K562 (cell line): ENCODE data around the gene MPRIP. TPM values are rescaled to one million over a fixed set of nuclear protein-coding genes. Genes with fewer than 3 reads are reported as not detected.

Experiments used
- CCNT2 ChIP-seq: IDR thresholded peaks from 2 replicates; pipeline ENCODE4 v1.6.1; 2011; ENCODE audit warnings: borderline replicate concordance, low read depth, mild to moderate bottlenecking, moderate library complexity, mixed read lengths, low read length; ENCODE audit not compliant: insufficient read length; ENCODE audit errors: extremely low read depth
- CSDE1 ChIP-seq, 2 experiments: fragments of 450-650 bp; IDR thresholded peaks; 2 replicates each; pipeline ENCODE4 v1.6.1; 2016; ENCODE audit warnings: mild to moderate bottlenecking in 1 of 2
- EP400 ChIP-seq: fragments of 450-650 bp; IDR thresholded peaks from 2 replicates; pipeline ENCODE4 v1.6.1; 2017; ENCODE audit warnings: antibody characterized with exemption, mild to moderate bottlenecking, moderate library complexity
- FIP1L1 ChIP-seq: fragments of 200-400 bp; formaldehyde crosslinking; IDR thresholded peaks from 2 replicates; pipeline ENCODE4 v1.6.1; 2018; ENCODE audit warnings: mild to moderate bottlenecking, low read depth, low read length; ENCODE audit not compliant: poor library complexity, severe bottlenecking
- MED1 ChIP-seq: sonication (generic); formaldehyde crosslinking; IDR thresholded peaks from 2 replicates; pipeline ENCODE4 v1.8.1; 2023; ENCODE audit warnings: missing genetic modification reagents, borderline replicate concordance
- PCBP1 ChIP-seq: fragments of 200-400 bp; formaldehyde crosslinking; IDR thresholded peaks from 2 replicates; pipeline ENCODE4 v1.6.1; 2018; ENCODE audit warnings: mild to moderate bottlenecking, low read depth, low read length; ENCODE audit not compliant: poor library complexity, severe bottlenecking
- PHF8 ChIP-seq: fragments of 200-600 bp; sonication (generic); IDR thresholded peaks from 2 replicates; pipeline ENCODE4 v1.6.1; 2012; ENCODE audit warnings: mixed run types, mild to moderate bottlenecking, inconsistent platforms, low read length, moderate library complexity, borderline replicate concordance
- SMAD1 ChIP-seq: fragments of 150-350 bp; IDR thresholded peaks from 2 replicates; pipeline ENCODE4 v1.6.1; 2014; ENCODE audit warnings: low read length, low read depth; ENCODE audit not compliant: partially characterized antibody
- UBTF ChIP-seq, 2 experiments: IDR thresholded peaks; 2 replicates each; pipeline ENCODE4 v1.6.1; 2012; ENCODE audit warnings: improper control_type of control experiment in 2 of 2, low read depth in 2 of 2, low read length in 2 of 2, borderline replicate concordance in 1 of 2
- ZBTB40 ChIP-seq, 2 experiments: fragments of 450-650 bp in 1 of 2; sonication (generic) in 1 of 2; formaldehyde crosslinking in 1 of 2; IDR thresholded peaks; 2 replicates each; pipeline versions ENCODE4 v1.7.1 to v1.9.0; 2016 to 2022; ENCODE audit warnings: inconsistent platforms in 1 of 2, mild to moderate bottlenecking in 1 of 2, missing genetic modification reagents in 1 of 2
- ZNF384 ChIP-seq: IDR thresholded peaks from 2 replicates; pipeline ENCODE4 v1.6.1; 2012; ENCODE audit warnings: low read depth, low read length, improper control_type of control experiment
- polyA plus RNA-seq, 8 experiments: library from polyadenylated mRNA; depleted of rRNA in 4 of 8; stranded (reverse) in 5 of 8; unstranded in 3 of 8; fragments of >200 nt; fragmentation: Nextera tagmentation in 2 of 8; fragmentation: Illumina TruSeq in 1 of 8; extraction: Ambion mirVana in 2 of 8; extraction: Trizol in 1 of 8; gene quantifications; 2 replicates each; pipeline versions ENCODE4 v1.2.1 to v1.2.3, GENCODE V29; 2011 to 2014; ENCODE audit warnings: inconsistent platforms in 1 of 8, missing spikeins in 1 of 8
- total RNA-seq, 7 experiments: library from RNA; depleted of rRNA in 6 of 7; stranded (reverse); fragments of >200 nt in 6 of 7; fragmentation: Illumina TruSeq in 2 of 7; extraction: Trizol in 2 of 7; gene quantifications; 2 replicates each; pipeline versions ENCODE4 v1.2.1 to v1.2.3, GENCODE V29; 2011 to 2021; ENCODE audit warnings: low replicate concordance in 1 of 7

The MPRIP gene
- total and polyA plus RNA-seq, 9 of the 15 experiments (the other 6 are each of a cell fraction or from before 2014, with no cell fraction given), result 10.0 to 72.6 (median 30.1) TPM

- TF ChIP-seq PHF8, result peak; percentile 66; the same call in 1 of the 2 replicates
- TF ChIP-seq CSDE1 (IDR thresholded peaks at IDR 0.05), result no peak
- TF ChIP-seq MED1 (CRISPR knock-in tag), result no peak
- TF ChIP-seq PCBP1, result peak; percentile 52
- TF ChIP-seq UBTF (IDR thresholded peaks at IDR 0.05; ENCODE audit: borderline replicate concordance in 1 of 2, low read depth in 2 of 2, low read length in 2 of 2), result no peak
- peak; percentile 91 for TF ChIP-seq EP400
- TF ChIP-seq CCNT2, result peak; percentile 45
- no peak for TF ChIP-seq ZBTB40 (IDR thresholded peaks at IDR 0.05)
- no peak for TF ChIP-seq ZBTB40 (CRISPR knock-in tag; IDR thresholded peaks at IDR 0.05)
- no peak for TF ChIP-seq SMAD1
- peak; percentile 43 for TF ChIP-seq FIP1L1
- TF ChIP-seq ZNF384, result no peak
These were observed 195.0 kb downstream of the MPRIP start, which contains the start of gene FLCN (continued) for GRCh38 chr17:17237026-17237799.
